Thyroid gland (tissue), 4 donors: ENCODE measurements around the gene FAM3B. TPM values are rescaled to one million over a fixed set of nuclear protein-coding genes. Genes with fewer than 3 reads are reported as not detected.

Experiments
- DNase-seq, 2 donors: peaks; one replicate each; pipeline ENCODE4 v3.0.0-alpha.2; 2019
- H3K27ac ChIP-seq, 3 donors: fragments of 200-600 bp; sonication (generic); 1 replicate in 2 of 3; 2 replicates in 1 of 3; pipeline ENCODE4 v1.5.1; 2016 to 2019; ENCODE audit warnings: mild to moderate bottlenecking in 1 of 3, moderate library complexity in 1 of 3
- H3K27me3 ChIP-seq: fragments of 200-600 bp; sonication (generic); one replicate; pipeline ENCODE4 v1.5.1; 2019
- H3K36me3 ChIP-seq, 2 donors: fragments of 200-600 bp; sonication (generic); one replicate each; pipeline ENCODE4 v1.5.1; 2016 to 2019
- H3K4me1 ChIP-seq, 2 donors: fragments of 200-600 bp; sonication (generic); one replicate each; pipeline ENCODE4 v1.5.1; 2017 to 2019
- H3K4me3 ChIP-seq, 3 donors: fragments of 200-600 bp; sonication (generic); replicated peaks in 1 of 3; 1 replicate in 2 of 3; 2 replicates in 1 of 3; pipeline ENCODE4 v1.5.1; 2016; ENCODE audit warnings: mild to moderate bottlenecking in 1 of 3
- H3K9me3 ChIP-seq: fragments of 200-600 bp; sonication (generic); one replicate; pipeline ENCODE4 v1.5.1; 2017
- CTCF ChIP-seq, 6 experiments: fragments of 200-600 bp in 3 of 6; fragments of 450-650 bp in 3 of 6; sonication (generic) in 3 of 6; IDR thresholded peaks; one replicate each; pipeline ENCODE4 v1.5.1; 2016 to 2019; ENCODE audit warnings: antibody characterized with exemption in 6 of 6, mild to moderate bottlenecking in 2 of 6, inconsistent platforms in 1 of 6, moderate library complexity in 1 of 6
- POLR2A ChIP-seq, 2 donors: fragments of 450-650 bp; IDR thresholded peaks; one replicate each; pipeline ENCODE4 v1.6.1; 2017; ENCODE audit warnings: antibody characterized with exemption in 2 of 2, mild to moderate bottlenecking in 2 of 2, moderate library complexity in 1 of 2
- WGBS, 2 donors: methylation state at CpG; one replicate each; pipeline ENCODE4 v1.1.5; 2017; 5-methylcytosine and 5-hydroxymethylcytosine counted together
- intact Hi-C: fragments of 100-400 bp; cut with DNase I; formaldehyde crosslinking; loops from one replicate; pipeline ENCODE4 v1.15.1; 2023
- total RNA-seq, 4 donors: library from RNA; depleted of rRNA; stranded (reverse); fragments of >200 nt; gene quantifications; one replicate each; pipeline ENCODE4 v1.2.3, GENCODE V29; 2016

Gene FAM3B
- total RNA-seq, 4 donors from 2014 or later, result 2.4 to 9.9 (median 5.1) TPM

GRCh38 chr21:41406340-41406739 is 89.7 kb downstream of the FAM3B start:
- no peaks in the 10 kb centered on the region for H3K36me3 ChIP-seq
- WGBS, 2 donors, result 91% methylated on average over 6 of the region's 6 CpGs
- intact Hi-C loops, result no loop called here

More at GRCh38 chr21:41406340-41406739, 89.7 kb downstream of the FAM3B start:
- Histone ChIP-seq H3K4me1 (peaks cover 0 to 1% of the 10 kb centered on the region in 2 donors), H3K9me3 (no peaks in the 10 kb centered on the region), H3K4me3 (no peak overlapping the region), H3K27ac (no peak overlapping the region), H3K27me3 (no peaks in the 10 kb centered on the region)
- TF ChIP-seq CTCF (IDR thresholded peaks at IDR 0.05) (no peak), POLR2A (IDR thresholded peaks at IDR 0.05) (no peak)
- DNase-seq, result no peak

Other genes with a start within 250 kb of the FAM3B start
- 10 to 100 TPM; 59.0 to 89.1 (median 68.1) TPM for gene BACE2, start 148.6 kb upstream of the FAM3B start, total RNA-seq
- 10 to 100 TPM in 1 of 4 donors, 1 to 10 TPM in 3; 3.0 to 19.8 (median 7.1) TPM for gene MX2, start 45.2 kb downstream of the FAM3B start, total RNA-seq
- 10 to 100 TPM; 35.4 to 62.6 (median 51.5) TPM for gene MX1, start 109.4 kb downstream of the FAM3B start, total RNA-seq
- 10 to 100 TPM; 14.2 to 47.3 (median 15.6) TPM for gene TMPRSS2, start 191.4 kb downstream of the FAM3B start, total RNA-seq